Mucosa of stomach (tissue), 1 donor: ENCODE results near the gene CTCF.

ENCODE experiments used
- H3K27me3 ChIP-seq: one replicate; pipeline ENCODE4 v1.7.0; 2013; ENCODE audit warnings: mild to moderate bottlenecking, low read length; ENCODE audit not compliant: control insufficient read depth, insufficient read depth
- H3K36me3 ChIP-seq: one replicate; pipeline ENCODE4 v1.7.0; 2013; ENCODE audit warnings: low read length; ENCODE audit not compliant: control insufficient read depth, insufficient read depth
- H3K4me1 ChIP-seq: one replicate; pipeline ENCODE4 v1.7.0; 2013; ENCODE audit warnings: mild to moderate bottlenecking, low read length; ENCODE audit not compliant: control insufficient read depth, insufficient read depth
- H3K4me3 ChIP-seq: one replicate; pipeline ENCODE4 v1.7.0; 2013; ENCODE audit warnings: low read length
- H3K9ac ChIP-seq: one replicate; pipeline ENCODE4 v1.7.0; 2013; ENCODE audit warnings: mild to moderate bottlenecking, low read length, moderate library complexity
- H3K9me3 ChIP-seq: one replicate; pipeline ENCODE4 v1.7.0; 2013; ENCODE audit warnings: mild to moderate bottlenecking, low read length, moderate library complexity; ENCODE audit not compliant: control insufficient read depth
- donor health status: Pancreatic carcinoma.

The CTCF gene

DNA sequence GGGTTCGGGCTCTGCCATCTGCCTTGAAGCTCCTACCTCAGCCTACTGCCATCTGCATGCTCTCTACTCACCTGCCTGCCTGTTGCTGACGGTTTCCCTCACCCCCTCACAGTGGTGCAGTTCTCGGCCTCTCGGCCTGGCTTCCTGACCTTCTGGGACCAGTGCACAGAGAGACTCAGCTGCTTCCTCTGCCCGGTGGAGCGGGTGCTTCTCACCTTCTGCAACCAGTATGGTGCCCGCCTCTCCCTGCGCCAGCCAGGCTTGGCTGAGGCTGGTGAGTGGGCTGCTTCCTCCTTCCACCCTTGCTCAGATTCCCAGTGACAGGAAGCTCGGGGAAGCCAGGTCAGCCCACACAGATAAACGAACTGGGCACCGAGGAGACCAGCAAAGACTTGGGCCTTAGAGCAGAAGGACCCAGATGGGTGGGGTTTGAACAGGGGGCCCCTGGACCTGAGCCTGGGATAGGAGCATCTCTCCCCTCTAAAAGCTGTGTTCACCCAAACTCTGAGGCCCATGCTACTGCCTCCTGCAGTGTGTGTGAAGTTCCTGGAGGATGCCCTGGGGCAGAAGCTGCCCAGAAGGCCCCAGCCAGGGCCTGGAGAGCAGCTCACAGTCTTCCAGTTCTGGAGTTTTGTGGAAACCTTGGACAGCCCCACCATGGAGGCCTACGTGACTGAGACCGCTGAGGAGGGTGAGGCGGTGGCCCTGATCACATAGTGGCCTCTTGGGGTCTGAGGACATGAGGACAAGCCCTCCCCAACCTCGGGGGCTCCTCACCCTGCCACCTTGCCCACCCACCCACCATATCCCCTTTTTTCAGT, 17.3 kb upstream of the CTCF start:
- H3K4me1 ChIP-seq, result peaks cover 20% of the 10 kb centered on the region
- no peaks in the 10 kb centered on the region for H3K9me3 ChIP-seq
- no peaks in the 10 kb centered on the region for H3K36me3 ChIP-seq

DNA sequence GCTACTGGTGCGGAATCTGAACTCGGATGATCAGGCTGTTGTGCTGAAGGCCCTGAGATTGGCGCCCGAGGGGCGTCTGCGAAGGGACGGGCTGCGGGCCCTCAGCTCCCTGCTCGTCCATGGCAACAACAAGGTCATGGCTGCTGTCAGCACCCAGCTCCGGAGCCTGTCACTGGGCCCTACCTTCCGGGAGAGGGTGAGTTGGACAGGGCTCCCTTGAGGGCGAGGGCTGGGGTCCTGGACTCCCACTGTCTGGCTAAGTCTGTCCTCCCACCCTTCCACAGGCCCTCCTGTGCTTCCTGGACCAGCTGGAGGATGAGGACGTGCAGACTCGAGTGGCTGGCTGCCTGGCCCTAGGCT, 16.7 kb upstream of the CTCF start:
- Histone ChIP-seq H3K9me3 (no peaks in the 10 kb centered on the region), H3K4me1 (peaks cover 20% of the 10 kb centered on the region), H3K9ac (no peak overlapping the region), H3K27me3 (no peaks in the 10 kb centered on the region), H3K36me3 (no peaks in the 10 kb centered on the region), H3K4me3 (no peak overlapping the region)

More for the DNA sequence above, 17.3 kb upstream of the CTCF start:
- no peak overlapping the region for H3K9ac ChIP-seq
- peaks cover under 1% of the 10 kb centered on the region for H3K27me3 ChIP-seq
- H3K4me3 ChIP-seq, result no peak overlapping the region

DNA sequence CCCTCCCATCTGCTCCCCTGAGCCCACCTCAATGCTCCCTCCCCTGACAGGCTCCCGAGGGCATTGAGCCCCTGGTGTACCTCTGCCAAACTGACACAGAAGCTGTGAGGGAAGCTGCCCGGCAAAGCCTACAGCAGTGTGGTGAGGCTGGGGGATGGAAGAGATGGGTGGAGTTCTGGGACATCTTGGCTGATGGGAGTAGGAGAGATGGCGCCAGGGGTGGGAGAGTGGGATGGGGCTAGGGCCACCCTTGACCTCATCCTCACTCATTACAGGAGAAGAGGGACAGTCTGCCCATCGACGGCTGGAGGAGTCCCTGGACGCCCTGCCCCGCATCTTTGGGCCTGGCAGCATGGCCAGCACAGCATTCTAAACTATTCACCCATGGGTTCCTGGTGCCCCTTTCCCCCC, 16.2 kb upstream of the CTCF start:
- no peaks in the 10 kb centered on the region for H3K27me3 ChIP-seq
- H3K4me1 ChIP-seq, result peaks cover 20% of the 10 kb centered on the region
- no peaks in the 10 kb centered on the region for H3K9me3 ChIP-seq
- no peaks in the 10 kb centered on the region for H3K36me3 ChIP-seq
- no peak overlapping the region for H3K4me3 ChIP-seq
- peak overlapping the region; percentile 10 for H3K9ac ChIP-seq

DNA sequence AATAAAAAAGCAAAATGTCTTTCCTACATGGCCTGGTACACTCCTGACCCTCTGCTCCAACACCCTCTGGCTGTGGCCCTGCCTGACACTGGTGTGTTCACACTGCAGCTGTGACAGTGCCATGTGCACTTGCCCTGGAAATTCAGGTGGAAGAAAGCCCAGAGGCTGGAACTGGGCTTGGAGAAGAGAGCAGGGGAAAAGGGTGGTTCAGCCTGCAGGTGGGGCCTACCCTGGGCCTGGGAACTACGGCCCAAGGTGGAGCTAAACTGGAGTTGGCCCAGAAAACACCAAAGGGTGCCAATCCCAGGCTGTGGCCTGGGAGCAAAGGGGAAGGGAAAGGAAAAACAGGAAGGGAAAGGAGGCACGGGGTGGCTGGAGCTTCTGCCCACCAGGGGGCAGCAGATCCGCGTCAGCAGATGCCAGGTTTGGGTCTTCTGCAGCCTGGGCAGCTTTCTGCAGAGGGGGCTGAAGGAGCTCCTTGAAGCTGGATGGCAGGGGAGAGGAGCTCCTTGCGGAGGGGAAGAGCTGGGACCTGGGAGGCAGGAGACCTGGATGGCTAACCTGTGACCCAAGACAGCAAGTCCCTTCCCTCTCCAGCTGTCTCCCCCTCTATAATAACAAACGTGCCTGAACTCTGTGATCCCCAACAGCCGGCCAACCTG, 15.4 kb upstream of the CTCF start:
- H3K9me3 ChIP-seq, result no peaks in the 10 kb centered on the region
- H3K4me3 ChIP-seq, result no peak overlapping the region
- H3K27me3 ChIP-seq, result no peaks in the 10 kb centered on the region
- H3K4me1 ChIP-seq, result peaks cover 16% of the 10 kb centered on the region
- H3K9ac ChIP-seq, result peak overlapping the region; percentile 52
- no peaks in the 10 kb centered on the region for H3K36me3 ChIP-seq

DNA sequence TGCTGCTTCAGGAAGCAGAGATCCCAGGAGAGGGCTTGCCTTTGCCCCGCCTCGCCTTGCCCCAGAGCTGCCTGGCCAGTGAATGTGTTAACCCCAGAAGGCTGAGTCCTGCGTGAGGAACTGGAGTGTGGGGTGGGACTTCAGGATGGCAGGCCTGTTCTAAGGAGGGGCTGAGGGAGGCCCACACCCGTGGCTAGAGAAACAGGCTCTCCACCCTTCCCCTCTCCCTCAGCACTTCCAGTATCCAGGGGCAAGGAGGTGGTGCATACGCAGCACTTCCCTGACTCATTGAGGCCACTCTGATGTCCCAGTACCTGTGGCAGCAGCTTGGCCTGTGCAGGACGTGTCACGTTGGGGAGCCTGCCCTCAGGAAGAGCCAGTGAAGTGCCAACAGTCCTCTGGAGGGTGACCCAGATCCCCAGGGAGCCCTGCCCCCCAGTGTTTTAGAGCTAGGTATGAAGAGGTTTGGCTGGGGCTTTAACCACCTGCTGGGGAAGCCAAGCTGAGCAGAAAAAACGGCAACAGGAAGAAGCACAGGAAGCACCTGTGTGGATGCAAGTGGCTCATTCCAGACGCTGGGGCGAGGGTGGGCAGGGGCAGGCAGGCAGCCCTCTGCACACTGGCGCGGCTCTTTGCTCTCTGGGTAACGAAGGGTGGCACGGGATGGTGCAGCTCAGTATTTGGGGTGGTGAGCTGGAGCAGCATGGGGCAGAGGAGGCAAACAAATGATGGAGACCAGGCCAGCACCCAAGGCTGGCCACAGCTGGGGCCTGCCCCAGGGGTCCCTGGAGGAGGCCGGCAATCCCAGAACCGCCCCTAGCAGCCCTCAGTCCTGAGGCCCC, 14.7 kb upstream of the CTCF start:
- Histone ChIP-seq H3K4me1 (peaks cover 16% of the 10 kb centered on the region), H3K36me3 (no peaks in the 10 kb centered on the region)

DNA sequence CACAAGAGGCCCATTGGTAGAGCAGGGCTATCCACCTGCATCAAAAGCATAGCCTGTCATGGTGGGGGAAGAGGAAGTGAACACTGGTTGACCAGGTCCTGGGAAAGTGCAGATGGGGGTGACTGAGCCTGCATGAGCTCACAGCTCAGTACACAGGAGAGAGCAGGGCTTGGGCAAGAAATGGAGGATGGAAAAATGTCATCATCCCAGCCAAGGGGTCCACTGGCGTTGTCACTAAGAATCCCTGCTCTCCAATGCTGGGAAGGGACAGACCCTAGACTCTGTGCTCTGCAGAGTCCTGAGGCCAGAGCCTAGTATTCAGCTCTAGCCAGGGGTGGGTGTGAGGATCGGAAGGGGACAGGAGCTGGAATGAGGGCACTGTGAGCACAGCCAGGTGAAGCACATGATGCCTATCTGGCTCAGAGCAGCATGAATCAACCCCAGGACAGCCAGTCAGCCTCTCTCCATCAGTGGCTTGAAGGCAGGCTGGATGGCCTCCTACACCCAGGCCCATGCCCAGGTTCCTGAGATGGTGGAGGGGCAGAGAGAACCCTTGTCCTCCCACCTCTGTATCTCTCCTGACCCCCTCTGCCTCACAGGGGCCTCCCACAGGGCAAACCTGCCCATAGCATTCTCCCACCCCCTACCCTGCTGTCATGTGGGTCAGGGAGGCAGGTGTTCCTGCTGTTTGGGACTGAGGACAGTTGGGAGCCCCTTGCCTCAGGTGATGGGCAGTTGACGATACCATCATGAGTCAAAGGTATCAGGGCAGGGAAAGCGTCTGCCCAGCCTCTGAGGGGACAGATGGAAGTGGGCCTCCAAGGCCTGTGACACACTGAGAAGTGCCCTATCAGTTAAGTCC, 13.8 kb upstream of the CTCF start:
- Histone ChIP-seq H3K4me3 (no peak overlapping the region), H3K27me3 (no peaks in the 10 kb centered on the region), H3K36me3 (no peaks in the 10 kb centered on the region), H3K9ac (no peak overlapping the region), H3K9me3 (no peaks in the 10 kb centered on the region), H3K4me1 (peaks cover 16% of the 10 kb centered on the region)

More for the DNA sequence above, 14.7 kb upstream of the CTCF start:
- Histone ChIP-seq H3K9ac (no peak overlapping the region), H3K4me3 (no peak overlapping the region), H3K27me3 (no peaks in the 10 kb centered on the region), H3K9me3 (no peaks in the 10 kb centered on the region)

DNA sequence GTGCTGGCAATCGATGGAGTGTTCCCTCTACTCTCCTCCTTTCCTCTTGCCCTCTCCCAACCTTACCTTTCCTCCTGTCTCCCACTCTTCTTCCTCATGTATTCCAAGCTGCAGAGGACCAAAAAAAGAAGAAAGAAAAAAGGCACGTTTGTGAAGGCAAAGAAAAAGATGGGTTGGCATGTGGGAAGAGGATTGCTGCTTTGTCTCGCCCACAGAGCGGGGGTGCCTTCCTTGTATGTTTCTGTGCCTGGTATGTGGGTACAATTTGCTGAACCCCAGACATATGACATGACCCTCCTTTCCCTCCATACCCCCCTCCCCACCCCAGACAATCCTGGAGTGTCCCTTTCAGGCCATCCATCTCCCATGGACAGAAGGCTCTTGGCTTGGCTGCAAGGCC, 13.1 kb upstream of the CTCF start:
- H3K9ac ChIP-seq, result no peak overlapping the region
- no peaks in the 10 kb centered on the region for H3K36me3 ChIP-seq
- H3K27me3 ChIP-seq, result no peaks in the 10 kb centered on the region
- H3K4me3 ChIP-seq, result no peak overlapping the region
- no peaks in the 10 kb centered on the region for H3K9me3 ChIP-seq
- peaks cover 16% of the 10 kb centered on the region for H3K4me1 ChIP-seq

DNA sequence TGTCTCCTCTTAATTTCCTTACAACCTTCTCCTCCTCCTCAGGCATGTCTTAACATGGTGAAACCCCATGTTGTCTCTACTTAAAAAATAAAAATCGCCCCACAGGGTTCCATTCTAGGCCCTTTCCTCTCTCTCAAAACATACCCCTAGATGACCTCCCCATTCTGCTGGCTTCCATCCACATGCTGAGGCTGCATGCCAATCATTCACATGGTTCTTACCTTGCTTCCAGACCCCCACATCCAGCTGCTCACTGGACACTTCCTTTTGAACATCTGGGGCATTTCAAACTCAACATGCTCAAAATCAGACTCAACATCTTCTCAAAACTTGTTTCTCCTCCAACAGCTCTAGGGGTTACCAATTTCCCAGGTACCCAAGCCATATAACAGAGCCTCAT, 12.4 kb upstream of the CTCF start:
- Histone ChIP-seq H3K9ac (no peak overlapping the region), H3K4me1 (peaks cover 16% of the 10 kb centered on the region), H3K9me3 (no peaks in the 10 kb centered on the region), H3K27me3 (no peaks in the 10 kb centered on the region), H3K4me3 (no peak overlapping the region), H3K36me3 (no peaks in the 10 kb centered on the region)

DNA sequence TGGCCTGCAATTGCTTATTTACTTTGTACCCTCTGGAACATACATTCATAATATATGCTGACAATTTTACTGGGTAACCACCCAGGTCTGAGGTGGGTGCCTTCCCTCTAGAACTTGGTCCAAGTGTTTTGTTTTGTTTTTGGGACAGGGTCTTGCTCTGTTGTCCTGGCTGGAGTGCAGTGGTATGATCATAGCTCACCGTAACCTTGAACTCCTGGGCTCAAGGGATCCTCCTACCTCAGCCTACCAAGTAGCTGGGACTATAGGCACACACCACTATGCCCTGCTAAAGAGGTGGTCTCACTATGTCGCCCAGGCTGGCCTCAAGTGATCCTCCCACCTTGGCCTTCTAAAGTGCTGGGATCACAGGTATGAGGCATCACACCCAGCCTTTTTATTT, 11.2 kb upstream of the CTCF start:
- Histone ChIP-seq H3K4me1 (peaks cover 16% of the 10 kb centered on the region), H3K9me3 (no peaks in the 10 kb centered on the region), H3K4me3 (no peak overlapping the region), H3K9ac (no peak overlapping the region), H3K27me3 (no peaks in the 10 kb centered on the region), H3K36me3 (no peaks in the 10 kb centered on the region)

DNA sequence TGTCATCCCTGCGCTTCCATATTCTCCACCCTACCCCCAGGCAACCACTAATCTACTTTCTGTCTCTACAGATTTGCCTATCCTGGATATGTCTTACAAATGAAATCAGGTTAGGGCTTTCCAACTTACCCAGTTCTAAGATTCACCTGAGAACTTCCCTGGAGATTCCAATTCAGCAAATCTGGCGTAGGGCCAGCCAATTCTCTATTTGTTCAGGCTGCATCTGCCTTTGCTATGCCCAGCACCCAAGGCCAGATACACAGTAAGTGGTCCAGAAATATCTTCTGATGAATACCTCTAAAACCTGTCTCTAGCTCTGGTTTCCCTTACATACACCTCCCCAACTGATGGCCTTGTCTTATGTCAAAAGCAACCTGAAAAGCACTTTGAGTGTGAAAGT, 10.4 kb upstream of the CTCF start:
- Histone ChIP-seq H3K4me3 (no peak overlapping the region), H3K36me3 (no peaks in the 10 kb centered on the region), H3K9me3 (no peaks in the 10 kb centered on the region), H3K4me1 (peaks cover 7% of the 10 kb centered on the region), H3K9ac (no peak overlapping the region), H3K27me3 (no peaks in the 10 kb centered on the region)

DNA sequence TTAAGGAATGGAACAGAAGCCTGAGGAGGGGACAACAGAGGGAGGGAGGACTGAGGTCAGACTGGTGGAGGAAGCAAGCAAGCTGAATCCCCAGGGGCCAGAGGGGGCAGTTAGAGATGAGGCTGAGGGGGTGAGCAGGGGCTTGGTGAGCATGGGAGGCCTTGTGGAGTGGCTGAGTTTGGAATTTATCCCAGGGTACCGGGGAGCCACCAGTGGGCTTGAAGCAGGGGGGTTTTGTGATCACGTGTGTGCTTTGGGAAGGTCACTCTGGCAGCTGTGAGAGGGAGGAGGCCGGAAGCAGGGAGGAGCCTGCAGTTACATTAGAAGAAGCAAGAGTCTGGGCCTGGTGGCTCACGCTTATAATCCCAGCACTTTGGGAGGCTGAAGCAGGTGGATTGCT, 9.8 kb upstream of the CTCF start:
- no peak overlapping the region for H3K4me3 ChIP-seq
- H3K9me3 ChIP-seq, result no peaks in the 10 kb centered on the region
- H3K9ac ChIP-seq, result no peak overlapping the region
- H3K4me1 ChIP-seq, result peaks cover 2% of the 10 kb centered on the region
- no peaks in the 10 kb centered on the region for H3K27me3 ChIP-seq
- no peaks in the 10 kb centered on the region for H3K36me3 ChIP-seq
